WTC11 (cell line): Measurements from ENCODE around the gene LRIG1.

Experiments used
- FOXJ3 ChIP-seq: sonication (generic); formaldehyde crosslinking; IDR thresholded peaks from 2 replicates; pipeline ENCODE4 v1.9.0; 2021; ENCODE audit warnings: missing genetic modification reagents, mild to moderate bottlenecking, borderline replicate concordance
- TF ChIP-seq, protein P1 (sequence below): fragments of 200-600 bp; IDR thresholded peaks from 2 replicates; pipeline ENCODE4 v1.8.0; 2022; ENCODE audit warnings: antibody characterized with exemption
- TF ChIP-seq, protein P2 (sequence below): sonication (generic); formaldehyde crosslinking; IDR thresholded peaks from 2 replicates; pipeline ENCODE4 v1.8.0; 2022; ENCODE audit warnings: mild to moderate bottlenecking, missing genetic modification reagents
- TF ChIP-seq, protein P3 (sequence below): sonication (generic); formaldehyde crosslinking; IDR thresholded peaks from 2 replicates; pipeline ENCODE4 v1.8.1; 2023; ENCODE audit warnings: mild to moderate bottlenecking, missing genetic modification reagents, moderate library complexity

DNA sequence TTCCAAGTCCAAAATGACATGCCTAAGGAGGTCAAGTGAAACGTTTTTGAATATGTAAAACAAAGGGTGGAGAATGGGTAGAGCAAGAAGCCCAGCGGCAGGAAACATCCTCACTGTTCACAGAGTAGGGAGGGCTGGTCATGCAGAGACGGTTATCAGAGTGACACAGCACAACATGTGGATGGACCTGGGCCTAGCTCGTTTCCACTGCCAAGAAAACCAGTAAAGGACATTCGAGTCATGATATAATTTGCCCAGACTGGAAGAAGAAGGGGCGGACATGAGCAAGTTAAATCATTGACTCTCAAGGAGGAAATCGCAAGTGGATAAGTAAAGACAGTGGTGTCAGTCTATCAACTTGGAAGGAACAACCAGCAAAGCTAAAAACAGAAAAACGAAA, 89.3 kb downstream of the LRIG1 start:
- TF ChIP-seq, protein P1, sequence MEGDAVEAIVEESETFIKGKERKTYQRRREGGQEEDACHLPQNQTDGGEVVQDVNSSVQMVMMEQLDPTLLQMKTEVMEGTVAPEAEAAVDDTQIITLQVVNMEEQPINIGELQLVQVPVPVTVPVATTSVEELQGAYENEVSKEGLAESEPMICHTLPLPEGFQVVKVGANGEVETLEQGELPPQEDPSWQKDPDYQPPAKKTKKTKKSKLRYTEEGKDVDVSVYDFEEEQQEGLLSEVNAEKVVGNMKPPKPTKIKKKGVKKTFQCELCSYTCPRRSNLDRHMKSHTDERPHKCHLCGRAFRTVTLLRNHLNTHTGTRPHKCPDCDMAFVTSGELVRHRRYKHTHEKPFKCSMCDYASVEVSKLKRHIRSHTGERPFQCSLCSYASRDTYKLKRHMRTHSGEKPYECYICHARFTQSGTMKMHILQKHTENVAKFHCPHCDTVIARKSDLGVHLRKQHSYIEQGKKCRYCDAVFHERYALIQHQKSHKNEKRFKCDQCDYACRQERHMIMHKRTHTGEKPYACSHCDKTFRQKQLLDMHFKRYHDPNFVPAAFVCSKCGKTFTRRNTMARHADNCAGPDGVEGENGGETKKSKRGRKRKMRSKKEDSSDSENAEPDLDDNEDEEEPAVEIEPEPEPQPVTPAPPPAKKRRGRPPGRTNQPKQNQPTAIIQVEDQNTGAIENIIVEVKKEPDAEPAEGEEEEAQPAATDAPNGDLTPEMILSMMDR: no peak
- TF ChIP-seq, protein P2, sequence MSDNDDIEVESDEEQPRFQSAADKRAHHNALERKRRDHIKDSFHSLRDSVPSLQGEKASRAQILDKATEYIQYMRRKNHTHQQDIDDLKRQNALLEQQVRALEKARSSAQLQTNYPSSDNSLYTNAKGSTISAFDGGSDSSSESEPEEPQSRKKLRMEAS: no peak
- TF ChIP-seq, protein P3, sequence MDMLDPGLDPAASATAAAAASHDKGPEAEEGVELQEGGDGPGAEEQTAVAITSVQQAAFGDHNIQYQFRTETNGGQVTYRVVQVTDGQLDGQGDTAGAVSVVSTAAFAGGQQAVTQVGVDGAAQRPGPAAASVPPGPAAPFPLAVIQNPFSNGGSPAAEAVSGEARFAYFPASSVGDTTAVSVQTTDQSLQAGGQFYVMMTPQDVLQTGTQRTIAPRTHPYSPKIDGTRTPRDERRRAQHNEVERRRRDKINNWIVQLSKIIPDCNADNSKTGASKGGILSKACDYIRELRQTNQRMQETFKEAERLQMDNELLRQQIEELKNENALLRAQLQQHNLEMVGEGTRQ: no peak
- no peak for TF ChIP-seq FOXJ3 (CRISPR knock-in tag)
